Measurements from ENCODE around the gene C1QC. TPM values are rescaled to one million over a fixed set of nuclear protein-coding genes. Genes with fewer than 3 reads are reported as not detected.

Gene C1QC
- total and polyA plus RNA-seq, 2 of the 8 experiments (the other 6 are each of a cell fraction or from before 2014, with no cell fraction given), result not detected

DNA sequence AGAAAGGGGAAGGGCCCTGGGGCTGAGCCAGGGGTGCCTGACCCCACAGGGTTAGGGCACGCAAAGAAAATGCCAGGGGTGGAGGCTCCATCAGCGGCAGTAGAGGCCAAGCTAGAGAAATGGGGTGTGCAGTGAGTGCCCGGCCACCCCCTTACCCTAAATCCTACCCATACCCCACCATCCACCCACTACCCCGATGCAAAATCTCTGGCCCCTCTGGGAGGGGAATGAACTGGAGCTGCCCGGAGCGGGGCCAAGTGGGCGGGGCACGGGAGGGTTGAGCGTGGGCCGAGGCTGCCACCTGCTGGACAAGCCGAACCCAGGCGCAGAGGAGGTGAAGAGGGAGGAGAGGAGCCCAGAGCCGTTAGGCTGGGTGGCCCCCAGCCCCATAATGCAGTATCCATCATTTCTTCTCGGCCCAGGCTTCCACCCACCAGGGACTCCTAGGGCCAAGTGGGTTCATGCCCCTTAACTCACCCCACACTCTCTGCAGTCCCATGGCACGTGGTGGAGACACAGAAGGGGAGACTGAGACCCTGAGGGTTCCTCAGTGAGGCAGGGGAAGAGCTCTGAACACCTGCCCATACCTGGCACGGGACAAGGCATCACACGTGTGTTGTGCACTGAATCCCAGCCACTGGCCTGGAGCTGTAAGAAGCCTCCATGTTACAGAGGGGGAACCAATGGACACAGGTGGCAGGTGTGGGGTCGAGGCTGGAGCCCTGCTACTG is 1.4 kb upstream of the C1QC start:
- peak overlapping the region; percentile 92; the same call in 1 of the 2 replicates for H2BK12ac ChIP-seq (ENCODE audit: low read depth, low read length)
- H3K9me3 ChIP-seq (ENCODE audit: insufficient read depth in 2 of 2, low read depth in 1 of 2, low read length in 1 of 2), result no peaks in the 10 kb centered on the region
- H3K56ac ChIP-seq (replicated peaks; ENCODE audit: insufficient read length, low read depth, low read length), result no peak overlapping the region
- H3K4me1 ChIP-seq (replicated peaks in 1 of 4; ENCODE audit: control insufficient read depth in 3 of 4, insufficient read depth in 4 of 4, low read length in 3 of 4), result peaks cover 0 to 6% (median 4%) of the 10 kb centered on the region in 4 experiments; a peak in 4 of 7 replicates
- no peaks in the 10 kb centered on the region for H3K36me3 ChIP-seq (ENCODE audit: control insufficient read depth in 2 of 4, insufficient read depth in 4 of 4, low read length in 3 of 4)
- no peak overlapping the region for H3K4me3 ChIP-seq (ENCODE audit: extremely low read depth in 1 of 4, insufficient read depth in 2 of 4, low read depth in 3 of 4, low read length in 4 of 4)
- H2BK20ac ChIP-seq (ENCODE audit: low read length), result peak overlapping the region; percentile 48; the same call in 1 of the 2 replicates
- H3K27ac ChIP-seq (ENCODE audit: low read depth, low read length), result no peak overlapping the region
- H4K20me1 ChIP-seq (replicated peaks in 1 of 2; ENCODE audit: control insufficient read depth in 1 of 2, insufficient read depth in 2 of 2, low read length in 2 of 2), result no peaks in the 10 kb centered on the region
- no peak overlapping the region; the same call in 1 of the 2 replicates for H2AK5ac ChIP-seq (ENCODE audit: low read depth, low read length)
- H2BK15ac ChIP-seq (ENCODE audit: low read length), result peak overlapping the region; percentile 97; the same call in 1 of the 2 replicates
- H3K23ac ChIP-seq (ENCODE audit: insufficient read length), result no peak overlapping the region
- 27% methylated on average over 17 of the region's 18 CpGs; no CpG with 5 or more reads in 1 of the 2 experiments for WGBS, 2 experiments (ENCODE audit: extremely low coverage in 1 of 2, insufficient coverage in 1 of 2, insufficient read length in 1 of 2, insufficient replicate concordance in 2 of 2, low coverage in 1 of 2, low lambda C conversion rate in 2 of 2, missing lambda C conversion rate in 1 of 2)
- no peak for FAIRE-seq
- no peaks in the 10 kb centered on the region for H3K79me2 ChIP-seq (ENCODE audit: control insufficient read depth in 1 of 2, insufficient read depth in 2 of 2, low read length in 2 of 2)
- no peaks in the 10 kb centered on the region for H3K23me2 ChIP-seq (ENCODE audit: low read depth, low read length)
- CTCF ChIA-PET (ENCODE audit: partially characterized antibody), result interaction anchor here (0.6 to 5.8 kb wide), 61 partner anchors 9 to 614 kb away, joined by 3 to 70 read pairs (median 4); partner anchors contain the start of genes C1QB and EPHA8
- no peak overlapping the region for H2BK120ac ChIP-seq (replicated peaks; ENCODE audit: low read depth, low read length)
- POLR2A ChIA-PET (ENCODE audit: partially characterized antibody), result interaction anchor here (1.0 to 1.9 kb wide), 2 partner anchors 48 to 115 kb away, joined by 4 read pairs; no protein-coding TSS in a partner anchor
- 0 out of 4 replicates have a peak overlapping the region, but pooled peaks of 1 of the 2 experiments have one; percentile 39 for H3K4me2 ChIP-seq (ENCODE audit: insufficient read depth in 1 of 2, low read depth in 2 of 2, low read length in 2 of 2)
- H4K91ac ChIP-seq (replicated peaks; ENCODE audit: insufficient read length, low read length), result no peak overlapping the region
- no peaks in the 10 kb centered on the region for H3K79me1 ChIP-seq (ENCODE audit: low read depth, low read length)
- H4K8ac ChIP-seq (ENCODE audit: extremely low read depth, insufficient read depth, low read length), result peak overlapping the region; percentile 71
- no peak overlapping the region for H2AFZ ChIP-seq (ENCODE audit: low read length)
- no peaks in the 10 kb centered on the region; a peak in 1 of 7 replicates for H3K27me3 ChIP-seq (replicated peaks in 1 of 4; ENCODE audit: control insufficient read depth in 3 of 4, extremely low read depth in 1 of 4, insufficient read depth in 3 of 4, low read length in 3 of 4)
- H2BK5ac ChIP-seq (ENCODE audit: low read depth, low read length), result no peak overlapping the region; the same call in 1 of the 2 replicates
- H3K14ac ChIP-seq (ENCODE audit: insufficient read length), result no peak overlapping the region
- peak in 1 of 2 experiments; percentile 97 for DNase-seq (ENCODE audit: low read depth in 1 of 2, low spot score in 2 of 2)
- no peak overlapping the region for H3K4ac ChIP-seq (replicated peaks; ENCODE audit: insufficient read length, low read depth, low read length)
- peak overlapping the region; percentile 19; the same call in 1 of the 2 replicates for H3K18ac ChIP-seq (ENCODE audit: extremely low read depth, low read length)
- no peak overlapping the region for H4K5ac ChIP-seq (ENCODE audit: insufficient read length, low read depth, low read length)
- no peak overlapping the region for H3K9ac ChIP-seq (replicated peaks in 1 of 4; ENCODE audit: extremely low read depth in 1 of 4, low read depth in 3 of 4, low read length in 3 of 4)
- TF ChIP-seq CREB1 (IDR thresholded peaks at IDR 0.05) (no peak), SP1 (IDR thresholded peaks at IDR 0.05; ENCODE audit: low read depth, low read length) (0 out of 2 replicates have a peak, but pooled peaks have one; percentile 38), CTCF (IDR thresholded peaks at IDR 0.05; ENCODE audit: control extremely low read depth in 1 of 3, insufficient read depth in 1 of 3, low read depth in 1 of 3, low read length in 3 of 3) (peak; percentile 94 to 95 (median 94)), RAD21 (IDR thresholded peaks at IDR 0.05 in 1 of 2, conservative IDR thresholded peaks at IDR 0.05 in 1 of 2; ENCODE audit: low read depth in 2 of 2, low read length in 2 of 2) (peak; percentile 97 to 98), KDM5A (IDR thresholded peaks at IDR 0.05; ENCODE audit: low read length) (no peak), SIRT6 (IDR thresholded peaks at IDR 0.05; ENCODE audit: low read length) (no peak), FOSL1 (IDR thresholded peaks at IDR 0.05; ENCODE audit: insufficient read depth, low read depth, low read length) (no peak), JUND (IDR thresholded peaks at IDR 0.05; ENCODE audit: low read length) (no peak)
- TF ChIP-seq, protein P1, sequence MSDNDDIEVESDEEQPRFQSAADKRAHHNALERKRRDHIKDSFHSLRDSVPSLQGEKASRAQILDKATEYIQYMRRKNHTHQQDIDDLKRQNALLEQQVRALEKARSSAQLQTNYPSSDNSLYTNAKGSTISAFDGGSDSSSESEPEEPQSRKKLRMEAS (IDR thresholded peaks at IDR 0.05), result no peak; the same call in 1 of the 2 replicates

Measured in H1 (cell line).